HG02973 (cell line): Measurements from ENCODE around the gene ATG101.
"Not testable (repeated sequence)": the region's sequence is repeated elsewhere in the genome, so short reads cannot be mapped to it uniquely, and the experiment has no call there.

Experiments
- ATAC-seq: cut with Tn5 transposase; IDR thresholded peaks from one replicate; pipeline ENCODE4 v1.9.1; 2021; ENCODE audit warnings: moderate library complexity; ENCODE audit not compliant: unreplicated experiment

Gene ATG101

DNA sequence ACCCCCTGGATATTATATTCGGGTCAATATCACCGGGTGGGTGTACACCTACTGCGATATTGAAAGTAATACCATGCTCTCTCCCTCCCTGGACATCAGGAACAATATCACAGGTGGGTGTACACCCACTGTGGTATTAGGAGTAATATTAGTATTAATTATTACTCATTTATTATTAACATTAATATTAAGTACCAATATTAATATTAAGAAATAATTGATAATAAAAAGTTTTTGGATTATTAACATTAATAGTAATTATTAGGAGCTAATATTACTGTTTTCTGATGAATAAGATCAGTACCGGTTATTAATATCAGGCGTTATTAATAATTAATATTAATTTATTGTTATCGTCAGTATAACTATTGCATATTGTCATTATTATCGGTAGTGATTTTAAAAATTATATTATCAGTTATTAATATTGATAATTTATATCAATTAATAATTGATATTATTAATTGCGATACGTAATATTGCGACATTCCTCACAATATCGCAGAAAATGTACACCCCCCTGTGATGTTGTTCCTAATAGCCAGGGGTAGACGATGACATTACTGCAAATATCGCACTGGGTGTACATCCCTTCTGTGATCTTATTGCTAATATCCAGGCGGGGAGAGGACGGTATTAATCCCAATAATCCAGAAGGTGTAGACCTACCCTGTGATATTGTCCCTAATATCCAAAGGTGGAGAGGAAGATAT lies 26.7 kb downstream of the ATG101 start:
- ATAC-seq, result no peak

DNA sequence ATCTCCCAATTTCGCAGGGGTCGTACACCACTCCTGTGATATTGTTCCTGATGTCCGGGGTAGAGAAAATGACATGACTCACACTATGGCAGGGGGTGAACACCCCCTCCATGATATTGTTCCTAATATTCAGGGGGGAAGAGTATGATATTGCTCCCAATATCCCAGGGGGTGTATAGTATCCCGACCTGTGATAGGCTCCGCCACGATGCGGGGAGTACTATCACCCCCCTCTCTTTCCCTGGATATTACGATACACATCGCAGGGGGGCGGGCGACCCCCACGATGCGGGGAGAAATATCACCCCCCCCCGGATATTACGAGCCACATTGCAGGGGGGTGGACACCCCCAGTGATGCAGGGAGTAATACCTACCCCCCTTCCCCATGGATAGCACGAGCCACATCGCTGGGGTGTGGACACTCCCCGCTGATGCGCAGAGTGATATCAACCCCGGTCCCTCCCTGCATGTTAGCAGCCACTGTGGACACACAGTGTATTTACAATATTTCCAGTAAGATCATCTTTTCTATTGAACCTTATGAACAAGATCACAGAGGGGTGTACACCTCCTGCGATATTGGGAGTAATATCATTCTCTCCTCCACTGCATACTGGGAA lies 27.4 kb downstream of the ATG101 start:
- no peak for ATAC-seq

DNA sequence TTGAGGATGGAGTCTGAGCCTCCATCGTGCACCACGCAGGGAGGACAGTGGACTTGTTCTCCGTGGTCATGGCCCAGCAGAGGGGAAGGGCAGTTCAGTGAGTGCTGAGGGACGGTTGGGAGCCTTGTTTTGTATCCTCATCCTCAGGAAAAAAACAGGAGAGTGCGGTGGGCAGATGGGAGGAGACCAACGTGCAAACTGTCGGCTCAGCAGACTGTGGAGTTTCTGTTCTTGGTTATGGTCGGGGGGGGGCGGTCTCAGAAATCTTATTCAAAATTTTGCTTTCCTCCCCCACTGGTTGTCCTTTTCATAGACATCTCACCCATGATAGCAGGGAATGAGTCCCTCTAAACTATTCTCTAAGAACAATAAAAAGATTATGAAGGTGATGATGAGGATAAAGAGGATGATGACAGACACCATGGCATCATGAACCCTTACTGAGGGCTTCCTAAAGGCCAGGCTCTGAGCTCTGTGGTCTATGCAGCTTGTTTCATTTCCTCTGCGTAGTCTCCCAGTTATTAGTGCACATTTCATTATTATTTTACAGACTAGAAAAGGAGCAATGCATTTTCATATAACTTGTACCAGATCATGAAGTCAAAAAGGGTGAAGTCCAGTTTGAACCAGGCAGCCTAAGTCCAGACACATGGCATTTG lies 34.8 kb downstream of the ATG101 start:
- not testable (repeated sequence) for ATAC-seq

- ATAC-seq, result not testable (repeated sequence)
Measured at GRCh38 chr12:52116222-52117125, 46.7 kb downstream of the ATG101 start.

DNA sequence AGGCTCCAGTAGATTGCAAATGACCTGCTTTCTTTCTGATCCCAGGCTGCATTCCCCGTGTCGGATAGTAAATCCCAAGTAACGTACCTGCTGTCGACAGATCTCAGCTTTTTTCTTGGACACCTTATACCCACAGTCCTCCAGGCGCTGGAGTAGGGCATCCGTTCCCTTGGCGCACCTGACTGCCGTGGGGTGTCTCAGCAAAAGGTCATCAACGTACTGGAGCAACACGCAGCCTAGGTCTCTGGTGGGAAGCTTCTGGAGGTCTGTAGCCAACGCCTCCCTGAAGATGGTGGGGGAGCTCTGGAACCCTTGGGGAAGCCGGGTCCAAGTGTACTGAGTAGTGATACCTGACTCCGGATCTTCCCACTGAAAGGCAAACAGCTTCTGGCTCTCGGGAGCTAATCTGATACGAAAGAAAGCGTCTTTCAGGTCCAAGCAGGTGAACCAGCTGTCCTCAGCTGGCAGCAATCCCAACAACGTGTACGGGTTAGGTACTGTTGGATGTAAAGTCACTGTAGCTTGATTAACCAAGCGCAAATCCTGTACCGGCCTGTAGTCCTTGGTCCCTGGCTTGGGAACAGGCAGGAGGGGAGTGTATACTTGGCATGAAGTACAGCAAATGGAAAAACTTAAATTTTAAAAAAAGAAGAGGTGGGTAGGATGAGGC lies 48.2 kb downstream of the ATG101 start:
- peak; percentile 23 for ATAC-seq

DNA sequence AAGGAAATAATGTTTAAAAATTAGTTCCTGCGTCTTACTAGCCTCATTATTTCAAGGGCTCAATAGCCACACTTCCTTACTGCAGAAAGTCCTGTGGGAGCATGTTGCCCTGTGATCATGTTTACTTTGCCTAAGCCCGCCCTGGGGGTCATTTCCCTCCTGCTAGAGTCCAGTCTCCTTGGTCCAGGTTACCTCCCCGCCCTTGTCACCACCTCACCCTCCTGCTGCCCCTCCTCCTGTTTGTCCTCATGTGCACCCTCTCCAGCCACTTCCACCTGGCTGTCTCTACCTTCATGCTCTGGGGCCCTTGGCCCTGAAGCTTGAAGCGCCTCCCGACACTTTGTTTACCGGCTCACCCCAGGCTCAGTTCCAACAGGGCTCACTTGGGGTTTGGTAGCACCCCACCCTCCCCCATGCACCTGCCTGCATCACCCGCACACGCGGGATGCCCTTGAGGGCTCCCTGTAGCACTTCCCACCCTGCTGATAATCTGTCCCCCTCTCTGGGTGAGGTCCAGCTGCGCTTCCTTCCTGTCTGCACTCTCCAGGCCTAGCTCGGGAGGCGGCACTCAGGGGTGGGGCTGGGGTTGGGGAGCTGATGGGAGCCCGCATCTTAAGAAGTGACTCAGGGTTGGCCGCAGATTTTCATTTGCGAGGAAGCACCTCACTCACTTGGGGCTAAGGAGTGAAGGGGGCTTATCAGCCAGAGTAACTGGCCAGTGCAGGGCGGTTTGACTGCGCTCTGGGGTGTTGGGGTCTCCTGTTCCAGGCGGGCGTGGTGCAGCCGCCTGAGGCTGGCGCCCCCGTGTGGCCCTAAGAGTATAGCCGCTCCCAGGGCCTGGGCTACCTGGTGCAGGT lies 49.8 kb downstream of the ATG101 start:
- no peak for ATAC-seq

- ATAC-seq, result no peak
Measured at GRCh38 chr12:52120951-52121823, 51.4 kb downstream of the ATG101 start.

DNA sequence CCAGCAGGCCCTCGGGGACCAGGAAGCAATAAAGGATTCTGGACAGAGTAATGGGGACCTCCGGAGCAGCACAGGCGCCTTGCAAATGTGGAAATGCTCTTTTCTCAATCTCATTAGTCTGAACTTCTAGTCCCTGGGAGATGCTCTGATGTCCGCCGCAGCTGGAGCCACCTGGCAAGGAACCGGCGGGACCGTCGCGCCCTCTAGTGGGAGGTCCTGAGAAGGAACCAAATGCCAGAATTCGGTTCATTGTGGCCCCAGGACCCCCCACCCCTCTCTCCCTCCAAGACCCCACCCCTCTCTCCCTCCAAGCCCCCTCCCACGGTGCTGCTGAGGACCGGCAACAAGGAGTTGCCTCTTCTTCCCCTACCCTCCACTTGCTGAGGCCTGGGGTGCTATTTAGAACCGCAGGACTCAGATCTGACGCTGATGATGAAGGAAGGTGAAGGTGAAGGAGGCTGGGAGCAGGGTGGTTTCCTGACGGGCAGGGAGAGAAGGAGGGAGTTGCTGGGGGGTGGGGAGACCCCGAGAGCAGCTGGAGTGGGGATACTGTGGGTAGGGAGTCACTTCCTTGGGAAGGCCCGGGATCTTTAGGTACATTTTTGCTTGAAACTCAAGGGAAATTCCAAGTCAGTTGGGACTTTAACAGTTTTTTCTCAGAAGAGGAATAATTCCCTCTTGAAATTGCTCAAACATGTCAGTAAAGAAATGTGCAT lies 52.2 kb downstream of the ATG101 start:
- no peak for ATAC-seq

DNA sequence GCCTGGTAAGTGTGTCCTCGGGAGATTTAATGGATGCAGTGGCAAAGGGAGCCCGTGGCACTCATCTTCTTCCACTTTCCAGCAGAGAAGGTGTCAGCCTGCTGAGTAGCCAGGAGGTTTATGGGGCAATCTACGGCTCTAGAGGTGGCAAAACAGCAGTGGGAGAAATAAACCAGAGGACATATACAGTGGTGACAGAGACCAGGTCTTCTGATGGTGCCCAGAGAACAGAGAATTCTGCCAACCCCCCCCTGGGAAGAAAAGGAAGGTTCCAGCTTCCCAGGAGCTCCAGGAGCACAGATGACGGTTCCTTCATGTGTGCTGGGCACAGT lies 52.7 kb downstream of the ATG101 start:
- no peak for ATAC-seq

GRCh38 chr12:52122904-52123303 lies 53.1 kb downstream of the ATG101 start:
- ATAC-seq, result no peak

DNA sequence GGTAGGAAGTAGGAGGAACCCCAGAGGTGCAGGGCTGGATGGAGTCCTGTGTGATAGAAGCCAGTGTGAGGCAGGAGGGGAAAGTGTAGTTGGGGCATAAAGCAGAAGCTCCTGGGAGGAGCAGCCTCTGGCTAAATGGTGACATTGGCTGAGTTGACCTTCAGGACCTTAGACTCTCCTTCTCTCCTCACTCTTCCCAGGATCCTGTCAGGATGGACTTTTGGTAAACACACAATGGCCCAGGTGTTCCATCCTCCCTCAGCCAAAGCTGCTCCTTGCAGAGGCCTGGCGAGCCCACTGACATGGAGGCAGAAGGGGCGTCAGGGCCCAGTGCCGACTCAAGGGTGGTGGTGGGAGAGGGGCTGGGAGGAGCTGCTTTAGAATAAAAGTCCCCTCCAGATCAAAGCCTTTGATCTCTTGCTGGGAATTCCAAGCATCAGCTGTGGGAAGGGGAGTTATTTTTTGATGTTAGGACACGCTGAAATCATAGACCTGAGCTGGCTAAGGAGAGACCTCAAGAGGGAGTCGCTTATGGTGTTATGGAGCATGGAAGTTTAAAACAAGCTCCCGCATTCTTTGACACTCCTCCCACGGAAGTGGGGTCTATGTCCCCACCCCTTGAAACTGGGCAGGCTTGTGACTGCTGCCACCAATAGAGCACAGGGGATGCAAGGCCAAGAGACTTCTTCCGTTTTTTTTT lies 53.9 kb downstream of the ATG101 start:
- no peak for ATAC-seq

GRCh38 chr12:52125476-52125900 lies 55.7 kb downstream of the ATG101 start:
- ATAC-seq, result no peak

- ATAC-seq, result no peak
Measured at GRCh38 chr12:52126050-52126604, 56.3 kb downstream of the ATG101 start.
